ENCODE results near the gene SERF2. TPM values are rescaled to one million over a fixed set of nuclear protein-coding genes. Genes with fewer than 3 reads are reported as not detected.
A peak's percentile ranks its signal among the peaks of the same experiment; 100 is the strongest.

The SERF2 gene
- total and polyA plus RNA-seq, 2 of the 8 experiments (the other 6 are each of a cell fraction or from before 2014, with no cell fraction given), result 655 to 999 TPM

- DNase-seq (ENCODE audit: low read depth in 1 of 2, low spot score in 2 of 2) (peak; percentile 72 to 83), FAIRE-seq (peak; percentile 86)
- peak within 1 kb of the TSS; percentile 63 to 98 (median 90) for H3K4me3 ChIP-seq (ENCODE audit: extremely low read depth in 1 of 4, insufficient read depth in 2 of 4, low read depth in 3 of 4, low read length in 4 of 4)
- peaks cover 0 to 5% (median 0%) of the 10 kb centered on the region in 4 experiments; a peak in 1 of 8 replicates for H3K36me3 ChIP-seq (ENCODE audit: control insufficient read depth in 2 of 4, insufficient read depth in 4 of 4, low read length in 3 of 4)
- H3K4me1 ChIP-seq (replicated peaks in 1 of 4; ENCODE audit: control insufficient read depth in 3 of 4, insufficient read depth in 4 of 4, low read length in 3 of 4), result peaks cover 0 to 4% (median 2%) of the 10 kb centered on the region in 4 experiments; a peak in 4 of 7 replicates
- ChIA-PET POLR2A (ENCODE audit: partially characterized antibody) (interaction anchor here (0.6 to 3.2 kb wide), 13 partner anchors 19 to 611 kb away, joined by 3 to 22 read pairs (median 4); partner anchors contain the start of genes ELL3, HYPK, PDIA3 and SERINC4), CTCF (ENCODE audit: partially characterized antibody) (no interaction called here)
- H3K4ac ChIP-seq (replicated peaks; ENCODE audit: insufficient read length, low read depth, low read length), result no peak within 1 kb of the TSS
- H3K27ac ChIP-seq (ENCODE audit: low read depth, low read length), result peak within 1 kb of the TSS; percentile 90
- peak within 1 kb of the TSS; percentile 75 to 91 (median 88) for H3K9ac ChIP-seq (replicated peaks in 1 of 4; ENCODE audit: extremely low read depth in 1 of 4, low read depth in 3 of 4, low read length in 3 of 4)
- H3K23ac ChIP-seq (ENCODE audit: insufficient read length), result no peak within 1 kb of the TSS
- 0 out of 2 replicates have a peak within 1 kb of the TSS, but pooled peaks have one; percentile 67 for H2BK20ac ChIP-seq (ENCODE audit: low read length)
- peaks cover 3 to 36% of the 10 kb centered on the region in 2 experiments for H3K79me2 ChIP-seq (ENCODE audit: control insufficient read depth in 1 of 2, insufficient read depth in 2 of 2, low read length in 2 of 2)
- H2BK5ac ChIP-seq (ENCODE audit: low read depth, low read length), result peak within 1 kb of the TSS; percentile 95
- H4K91ac ChIP-seq (replicated peaks; ENCODE audit: insufficient read length, low read length), result peak within 1 kb of the TSS; percentile 1
- H2AFZ ChIP-seq (ENCODE audit: low read length), result peak within 1 kb of the TSS; percentile 98
- no peaks in the 10 kb centered on the region; the same call in none of the 2 replicates for H3K79me1 ChIP-seq (ENCODE audit: low read depth, low read length)
- peak within 1 kb of the TSS; percentile 73; the same call in 1 of the 2 replicates for H3K18ac ChIP-seq (ENCODE audit: extremely low read depth, low read length)
- H2BK120ac ChIP-seq (replicated peaks; ENCODE audit: low read depth, low read length), result no peak within 1 kb of the TSS
- no peak within 1 kb of the TSS for H2BK15ac ChIP-seq (ENCODE audit: low read length)
- H3K9me3 ChIP-seq (ENCODE audit: insufficient read depth in 2 of 2, low read depth in 1 of 2, low read length in 1 of 2), result peaks cover 0 to 3% of the 10 kb centered on the region in 2 experiments; a peak in 2 of 4 replicates
- WGBS, 2 experiments (ENCODE audit: extremely low coverage in 1 of 2, insufficient coverage in 1 of 2, insufficient read length in 1 of 2, insufficient replicate concordance in 2 of 2, low coverage in 1 of 2, low lambda C conversion rate in 2 of 2, missing lambda C conversion rate in 1 of 2), result 13% methylated on average over 46 of the region's 46 CpGs; no CpG with 5 or more reads in 1 of the 2 experiments
- H2AK5ac ChIP-seq (ENCODE audit: low read depth, low read length), result no peak within 1 kb of the TSS
- no peaks in the 10 kb centered on the region for H4K20me1 ChIP-seq (replicated peaks in 1 of 2; ENCODE audit: control insufficient read depth in 1 of 2, insufficient read depth in 2 of 2, low read length in 2 of 2)
- no peak within 1 kb of the TSS for H3K56ac ChIP-seq (replicated peaks; ENCODE audit: insufficient read length, low read depth, low read length)
- H3K23me2 ChIP-seq (ENCODE audit: low read depth, low read length), result no peaks in the 10 kb centered on the region
- peak within 1 kb of the TSS; percentile 55 to 80 for H3K4me2 ChIP-seq (ENCODE audit: insufficient read depth in 1 of 2, low read depth in 2 of 2, low read length in 2 of 2)
- H3K27me3 ChIP-seq (replicated peaks in 1 of 4; ENCODE audit: control insufficient read depth in 3 of 4, extremely low read depth in 1 of 4, insufficient read depth in 3 of 4, low read length in 3 of 4), result peaks cover 0 to 16% (median 4%) of the 10 kb centered on the region in 4 experiments; a peak in 4 of 7 replicates
- peak within 1 kb of the TSS; percentile 76; the same call in 1 of the 2 replicates for H4K8ac ChIP-seq (ENCODE audit: extremely low read depth, insufficient read depth, low read length)
- H2BK12ac ChIP-seq (ENCODE audit: low read depth, low read length), result peak within 1 kb of the TSS; percentile 17; the same call in 1 of the 2 replicates
- no peak within 1 kb of the TSS for H3K14ac ChIP-seq (ENCODE audit: insufficient read length)
- H4K5ac ChIP-seq (ENCODE audit: insufficient read length, low read depth, low read length), result peak within 1 kb of the TSS; percentile 10
- TF ChIP-seq USF2 (IDR thresholded peaks at IDR 0.05; ENCODE audit: low read length) (no peak), BRCA1 (IDR thresholded peaks at IDR 0.05; ENCODE audit: low read depth, low read length) (no peak), SAP30 (IDR thresholded peaks at IDR 0.05; ENCODE audit: insufficient read depth, insufficient replicate concordance, low read length) (peak; percentile 87), SIN3A (conservative IDR thresholded peaks at IDR 0.05 in 1 of 2, IDR thresholded peaks at IDR 0.05 in 1 of 2; ENCODE audit: low read depth in 1 of 2, low read length in 2 of 2) (peak; percentile 61 to 74; a peak in 3 of 4 replicates), HDAC6 (IDR thresholded peaks at IDR 0.05; ENCODE audit: low read depth, low read length) (no peak), RNF2 (IDR thresholded peaks at IDR 0.05; ENCODE audit: borderline replicate concordance, low read depth, low read length, missing control alignments, poor library complexity, severe bottlenecking) (peak; percentile 24), TAF7 (optimal IDR thresholded peaks at IDR 0.05; ENCODE audit: borderline replicate concordance, low read depth, low read length) (peak; percentile 52), POLR2AphosphoS5 (IDR thresholded peaks at IDR 0.05; ENCODE audit: low read depth, low read length) (peak; percentile 93)
These were observed 32.5 kb downstream of the SERF2 start, which contains the start of gene MFAP1 for GRCh38 chr15:43824302-43825246. MFAP1 (minus strand) TSS chr15:43824690; CDS start chr15:43824569, 121 bp downstream.
